GM12873 (cell line): ENCODE results near the gene VSIG10L.
A peak's percentile ranks its signal among the peaks of the same experiment; 100 is the strongest.

Experiments
- TF ChIP-seq, protein P1 (sequence below): IDR thresholded peaks from 2 replicates; pipeline ENCODE4 v1.5.1; 2012; ENCODE audit warnings: low read depth, mild to moderate bottlenecking, moderate library complexity, low read length, control low read depth; ENCODE audit not compliant: insufficient read depth; ENCODE audit errors: missing control alignments

VSIG10L gene

GRCh38 chr19:51352783-51353360, 10.9 kb upstream of the VSIG10L start:
- TF ChIP-seq, protein P1, sequence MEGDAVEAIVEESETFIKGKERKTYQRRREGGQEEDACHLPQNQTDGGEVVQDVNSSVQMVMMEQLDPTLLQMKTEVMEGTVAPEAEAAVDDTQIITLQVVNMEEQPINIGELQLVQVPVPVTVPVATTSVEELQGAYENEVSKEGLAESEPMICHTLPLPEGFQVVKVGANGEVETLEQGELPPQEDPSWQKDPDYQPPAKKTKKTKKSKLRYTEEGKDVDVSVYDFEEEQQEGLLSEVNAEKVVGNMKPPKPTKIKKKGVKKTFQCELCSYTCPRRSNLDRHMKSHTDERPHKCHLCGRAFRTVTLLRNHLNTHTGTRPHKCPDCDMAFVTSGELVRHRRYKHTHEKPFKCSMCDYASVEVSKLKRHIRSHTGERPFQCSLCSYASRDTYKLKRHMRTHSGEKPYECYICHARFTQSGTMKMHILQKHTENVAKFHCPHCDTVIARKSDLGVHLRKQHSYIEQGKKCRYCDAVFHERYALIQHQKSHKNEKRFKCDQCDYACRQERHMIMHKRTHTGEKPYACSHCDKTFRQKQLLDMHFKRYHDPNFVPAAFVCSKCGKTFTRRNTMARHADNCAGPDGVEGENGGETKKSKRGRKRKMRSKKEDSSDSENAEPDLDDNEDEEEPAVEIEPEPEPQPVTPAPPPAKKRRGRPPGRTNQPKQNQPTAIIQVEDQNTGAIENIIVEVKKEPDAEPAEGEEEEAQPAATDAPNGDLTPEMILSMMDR = no peak

DNA sequence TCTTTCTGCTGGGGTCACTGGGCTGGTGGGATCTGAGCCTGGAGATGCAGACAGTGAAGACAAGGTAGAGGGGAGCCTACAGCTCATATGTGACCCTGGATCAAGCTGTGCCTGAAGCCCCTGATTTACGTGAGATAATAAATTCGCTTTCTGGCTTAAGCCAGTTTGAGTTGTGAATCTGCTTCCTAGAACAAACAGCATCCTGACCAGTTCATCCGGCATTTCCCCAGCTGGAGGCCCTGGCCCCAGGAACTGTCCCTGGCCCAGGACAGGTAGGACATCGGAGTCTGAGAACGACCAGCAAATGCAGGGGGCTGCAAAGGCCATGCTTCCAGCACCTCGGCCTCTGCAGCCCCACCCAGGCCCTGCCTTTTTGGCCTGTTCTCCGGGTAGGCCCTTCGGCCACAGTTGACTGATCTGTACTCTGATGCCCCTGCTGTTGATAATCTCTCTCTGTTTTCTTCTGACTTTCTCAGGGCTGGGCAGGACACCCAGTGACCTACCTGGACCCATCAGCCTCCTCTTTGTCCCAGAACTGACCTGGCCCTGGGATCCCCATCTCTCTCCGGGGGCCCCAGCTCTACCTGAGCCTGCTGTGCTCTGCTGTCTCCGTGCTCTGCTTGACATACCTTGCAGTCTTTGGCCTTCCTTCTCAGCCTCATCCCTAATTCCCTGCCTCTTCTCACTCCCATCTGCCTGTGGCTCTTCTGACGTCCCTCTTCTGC, 9.5 kb upstream of the VSIG10L start:
- TF ChIP-seq, protein P1 = no peak

DNA sequence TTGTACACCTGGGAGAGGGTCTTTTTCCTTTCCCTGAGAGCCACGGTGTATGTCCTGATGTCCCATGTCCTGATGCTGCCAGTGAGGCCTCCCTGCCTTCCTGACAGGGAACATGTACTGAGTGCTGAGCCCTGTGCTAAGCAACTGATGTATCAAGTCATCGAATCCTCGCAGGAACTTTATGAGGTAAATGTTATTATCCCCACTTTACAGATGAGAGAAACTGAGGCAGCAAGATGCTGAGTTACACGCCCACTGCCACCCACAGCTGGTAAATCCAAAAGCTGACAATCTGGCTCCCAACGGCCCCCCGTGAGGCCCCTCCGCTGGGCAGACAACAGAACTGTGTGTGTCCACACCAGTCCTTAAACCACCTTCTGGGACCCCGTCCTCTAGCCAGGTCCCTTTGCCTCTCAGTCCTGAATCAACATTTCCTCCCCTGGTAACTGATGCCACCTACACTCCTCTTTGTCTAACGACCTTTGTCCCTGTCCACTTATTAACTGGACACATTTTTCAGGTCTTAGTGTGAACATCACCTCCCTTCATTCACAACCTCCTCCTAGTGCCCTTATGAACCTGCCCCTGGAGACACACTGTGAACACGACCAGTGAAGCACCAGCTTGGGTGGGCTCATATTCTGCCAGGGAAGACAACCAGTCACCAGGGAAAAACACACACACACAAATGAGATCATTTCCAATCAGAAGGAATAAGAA, 5.4 kb upstream of the VSIG10L start:
- TF ChIP-seq, protein P1 = no peak

DNA sequence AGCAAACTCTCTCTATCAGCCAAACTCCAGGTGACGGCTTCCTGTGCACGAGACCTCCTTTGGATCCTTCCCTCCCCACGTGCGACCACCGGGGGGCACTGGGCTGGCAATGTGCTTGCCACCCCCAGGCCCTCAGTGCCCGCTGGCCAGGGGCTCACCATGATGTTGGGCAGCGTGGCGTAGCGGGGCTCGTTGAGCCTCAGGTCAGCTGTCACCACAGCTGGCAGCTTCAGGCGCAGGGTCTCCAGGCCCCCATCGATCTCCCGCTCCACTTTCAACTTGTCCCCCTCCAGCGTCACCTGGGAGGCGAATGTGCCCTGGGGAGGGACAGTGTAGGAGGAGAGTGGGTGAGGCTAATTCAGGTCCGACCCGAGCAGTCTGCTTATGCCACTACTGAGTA, 4.8 kb upstream of the VSIG10L start:
- TF ChIP-seq, protein P1 = peak; percentile 10

DNA sequence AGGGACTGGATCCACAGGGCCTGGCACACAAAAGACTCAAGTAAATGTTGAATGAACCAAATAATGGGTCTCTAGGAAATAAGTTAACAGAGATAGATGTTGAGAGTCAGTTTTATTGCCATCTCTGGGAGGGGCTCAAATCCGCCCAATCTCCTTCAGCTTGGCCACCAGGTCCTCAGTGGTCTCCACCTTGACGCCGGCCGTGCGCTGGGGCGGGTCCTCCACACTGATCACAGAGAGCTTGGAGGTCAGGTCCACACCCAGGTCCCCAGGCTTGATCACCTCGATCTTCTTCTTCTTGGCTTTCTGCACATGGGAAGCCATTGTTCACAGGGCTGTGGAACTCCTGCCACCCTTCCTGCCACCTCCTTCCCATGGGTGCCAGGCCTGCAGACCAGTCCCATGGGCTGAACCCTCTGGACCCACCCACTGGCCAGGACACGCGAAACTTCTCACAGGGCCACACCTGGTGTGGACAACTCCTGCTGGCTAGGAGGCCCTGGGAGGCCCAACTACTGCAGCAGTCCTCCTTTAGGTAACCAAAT, 3.2 kb upstream of the VSIG10L start:
- TF ChIP-seq, protein P1 = no peak

DNA sequence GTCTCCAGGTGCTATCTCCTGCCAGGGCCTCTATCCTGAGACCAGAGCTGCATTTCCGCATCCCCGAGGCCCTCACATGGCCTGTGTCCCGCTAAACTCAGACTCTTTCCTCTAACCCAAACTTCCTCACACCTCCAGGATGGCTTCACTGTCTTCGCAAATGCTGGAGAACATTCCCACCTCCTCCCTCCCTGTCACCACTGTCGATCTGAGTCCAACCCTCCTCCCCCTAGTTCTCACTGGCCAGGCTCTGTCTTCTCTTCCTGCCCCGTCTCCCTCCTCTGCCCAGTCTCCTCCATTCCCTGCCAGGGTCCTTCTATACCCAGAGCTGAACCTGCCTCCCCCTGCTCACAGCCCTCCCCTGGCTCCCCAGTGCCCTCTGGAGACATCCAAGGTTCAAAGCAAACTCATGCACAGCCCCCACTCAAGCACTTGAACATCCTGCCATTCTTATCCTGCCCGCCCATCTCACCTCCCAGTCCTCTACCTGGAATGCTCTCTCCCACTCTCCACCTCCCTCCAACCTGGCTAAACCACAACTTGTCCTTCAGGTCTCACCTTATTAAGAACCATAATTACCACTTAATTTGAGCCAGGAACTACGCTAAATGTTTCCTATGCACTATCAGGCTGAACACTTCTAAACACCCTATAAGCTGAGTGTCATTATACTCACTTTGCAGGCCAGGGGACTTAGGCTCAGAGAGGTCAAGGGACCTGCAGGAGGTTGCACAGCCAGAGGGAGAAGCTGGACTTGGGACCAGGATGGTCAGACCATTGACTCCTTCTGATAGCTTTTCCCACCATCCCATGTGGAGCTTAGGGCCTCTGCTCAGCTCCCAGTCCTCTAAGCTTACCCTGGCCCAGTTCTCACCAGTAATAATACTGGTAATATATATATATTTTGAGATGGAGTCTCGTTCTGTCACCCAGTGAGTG, 961 bp upstream of the VSIG10L start:
- TF ChIP-seq, protein P1 = no peak
